Sciatic nerve (tissue), 2 donors: ENCODE results near the gene WWOX. TPM values are rescaled to one million over a fixed set of nuclear protein-coding genes. Genes with fewer than 3 reads are reported as not detected.
"Not testable (repeated sequence)": the region's sequence is repeated elsewhere in the genome, so short reads cannot be mapped to it uniquely, and the experiment has no call there.

ENCODE experiments used
- ATAC-seq: fragments of 200-7000 bp; cut with Tn5 transposase; one replicate; pipeline ENCODE4 v1.9.1; 2020; ENCODE audit warnings: mild to moderate bottlenecking, moderate library complexity
- DNase-seq: peaks from one replicate; pipeline ENCODE4 v3.0.0-alpha.2; 2020; ENCODE audit warnings: low spot score
- intact Hi-C: fragments of 100-400 bp; cut with DNase I; formaldehyde crosslinking; loops from one replicate; pipeline ENCODE4 v1.14.2; 2022
- total RNA-seq: library from RNA; stranded (reverse); fragmentation: NEBNext Ultra II Directional; extraction: Animal tissue kit (Norgen Biotek cat#: 25700); gene quantifications from one replicate; pipeline ENCODE4 v1.2.1, GENCODE V29; 2021
- donor health status: DM: no; HTN: no; CAD: no.
- donor health status: DM: no; HTN: no; CAD: no.

WWOX gene
- 30.7 TPM for total RNA-seq

DNA sequence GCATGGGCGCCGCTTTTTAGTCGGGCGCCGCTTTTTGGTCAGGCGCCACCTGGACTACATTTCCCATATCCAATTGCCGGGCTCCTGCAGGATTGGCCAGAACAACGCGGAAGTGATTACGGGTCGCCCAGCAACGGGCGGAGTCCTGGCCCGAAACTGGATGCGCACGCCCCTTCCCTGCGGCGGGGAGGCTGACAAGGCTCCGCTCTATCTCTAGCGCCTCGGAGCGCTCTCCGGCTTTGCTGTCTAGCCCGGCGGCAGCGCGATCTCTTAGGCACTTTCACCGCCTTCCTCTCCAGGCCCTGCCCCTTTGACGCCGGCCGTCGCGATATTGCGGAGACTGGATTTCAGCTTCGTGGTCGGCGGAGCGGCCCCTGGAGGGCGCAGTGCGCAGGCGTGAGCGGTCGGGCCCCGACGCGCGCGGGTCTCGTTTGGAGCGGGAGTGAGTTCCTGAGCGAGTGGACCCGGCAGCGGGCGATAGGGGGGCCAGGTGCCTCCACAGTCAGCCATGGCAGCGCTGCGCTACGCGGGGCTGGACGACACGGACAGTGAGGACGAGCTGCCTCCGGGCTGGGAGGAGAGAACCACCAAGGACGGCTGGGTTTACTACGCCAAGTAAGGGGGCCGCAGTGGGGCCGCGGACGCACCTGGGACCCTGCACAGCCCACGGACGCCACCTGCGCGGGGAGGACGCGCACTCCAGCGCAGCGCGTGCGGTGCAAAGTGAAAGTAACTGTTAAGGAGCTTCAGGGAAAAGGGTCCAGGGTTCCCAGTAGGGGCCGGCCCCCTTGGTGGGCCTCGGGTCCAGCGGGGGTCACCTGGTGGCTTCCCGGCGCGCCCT, at the start of gene WWOX:
Gene WWOX (plus strand): TSS at position 384 of the 841 bp plus-strand sequence.
- DNase-seq (peak; percentile 97), ATAC-seq (peak; percentile 99)
- intact Hi-C loops: loop anchor here (10.0 kb wide), 1 partner anchor 1145 kb away; no protein-coding TSS in a partner anchor

DNA sequence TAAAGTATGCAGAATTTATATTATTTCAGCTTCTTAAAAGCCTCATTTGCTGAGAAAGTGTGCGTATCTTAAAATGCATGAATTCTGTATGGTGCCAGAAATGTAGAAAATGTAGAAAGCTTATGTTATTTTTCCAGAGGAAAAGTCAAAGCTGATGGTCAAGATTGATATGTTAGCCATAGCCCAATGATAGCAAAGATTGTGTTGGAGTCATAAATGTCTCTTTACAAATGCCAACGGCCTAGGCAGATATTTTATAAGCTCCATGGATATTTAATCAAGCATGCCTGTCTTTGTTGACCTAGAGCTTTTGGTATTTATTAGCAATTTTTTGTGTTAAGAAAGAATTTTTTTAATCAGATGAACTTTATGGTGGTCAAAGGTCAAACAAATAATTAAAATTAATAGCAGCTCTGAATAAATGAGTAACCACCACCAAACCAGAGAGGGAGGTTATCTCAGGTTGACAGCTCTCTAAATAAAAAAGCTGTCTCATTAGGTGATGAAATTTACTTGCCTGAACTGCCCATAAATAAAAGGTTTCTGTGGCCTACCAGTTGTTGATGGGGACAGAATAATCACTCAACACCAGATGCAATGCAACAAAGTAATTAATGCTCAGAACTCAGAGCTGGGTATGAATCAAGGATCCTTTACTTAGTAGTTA, 48.6 kb upstream of the WWOX start:
- DNase-seq: no peak
- intact Hi-C loops: no loop called here
- ATAC-seq: no peak

DNA sequence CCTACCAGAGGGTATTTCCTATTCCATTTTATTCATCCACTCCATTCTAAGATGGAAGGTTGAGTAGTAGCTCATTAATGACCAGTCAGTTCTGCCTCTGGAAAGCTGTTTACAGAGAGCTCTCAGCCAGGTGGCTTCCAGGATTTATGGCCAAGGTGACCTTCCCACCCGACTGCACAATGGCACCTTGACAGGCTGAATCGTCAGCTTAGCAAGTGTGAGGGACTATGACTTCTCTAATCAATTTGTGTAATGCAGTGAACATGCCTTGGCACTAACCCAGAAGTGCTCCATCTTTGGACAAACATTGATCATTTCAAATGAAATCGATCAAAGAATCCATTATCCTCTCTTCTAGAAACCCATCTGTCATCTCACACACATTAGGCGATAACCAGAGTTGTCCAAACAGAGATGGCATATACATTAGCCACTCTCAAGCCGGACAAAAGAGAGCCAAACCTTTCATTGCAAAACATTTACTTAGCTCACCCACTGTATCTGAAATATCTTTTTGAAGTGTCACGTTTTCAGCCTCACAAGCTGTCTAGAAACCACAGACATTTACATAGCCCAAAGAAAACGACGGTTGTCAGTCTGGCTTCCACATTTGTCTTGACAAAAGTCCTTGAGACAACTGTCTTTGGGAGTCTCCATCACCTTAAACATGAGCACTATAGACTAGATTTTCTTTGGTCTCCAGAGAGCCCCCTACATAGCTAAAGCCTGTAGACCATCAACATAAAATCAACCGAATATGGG, 41.5 kb upstream of the WWOX start:
- ATAC-seq: no peak
- no peak for DNase-seq
- intact Hi-C loops: no loop called here

DNA sequence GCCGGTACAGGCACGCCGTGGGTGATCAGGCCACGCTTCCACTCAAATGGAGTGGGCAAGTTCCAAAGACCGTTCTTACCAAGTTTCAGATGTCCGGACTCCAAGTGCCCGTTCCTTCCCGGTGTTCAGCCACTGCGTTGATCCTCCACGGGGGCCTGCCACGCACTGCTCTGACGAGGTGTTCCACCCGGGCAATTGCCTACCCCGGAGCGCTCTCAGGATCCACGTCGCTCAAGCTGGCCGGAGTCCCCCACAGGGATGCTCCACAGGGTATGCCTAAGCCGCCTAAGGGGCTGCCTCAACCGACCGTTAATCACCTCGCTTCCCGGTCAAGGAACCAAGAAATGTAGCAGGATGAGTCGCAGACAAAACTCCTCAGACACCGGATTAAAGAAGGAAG, 39.6 kb upstream of the WWOX start:
- ATAC-seq, DNase-seq, intact Hi-C loops: not testable (repeated sequence)

DNA sequence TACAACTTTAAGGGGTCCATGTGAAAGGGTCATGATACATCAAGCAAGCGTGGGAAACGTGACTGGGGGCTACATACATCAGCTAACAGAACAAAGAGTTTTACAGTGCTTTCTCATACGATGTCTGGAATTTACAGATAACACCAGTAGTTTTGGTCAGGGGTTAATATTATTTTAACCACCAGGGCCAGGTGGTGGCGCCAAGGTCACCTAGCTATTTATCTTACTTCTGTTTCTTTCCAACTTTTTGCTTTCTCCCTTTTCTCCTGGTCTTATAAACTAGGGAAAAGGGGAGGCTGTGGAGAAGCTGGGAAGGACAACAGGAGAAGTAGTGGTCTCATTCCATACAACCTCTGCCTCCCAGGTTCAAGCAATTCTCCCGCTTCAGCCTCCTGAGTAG, 39.2 kb upstream of the WWOX start:
- DNase-seq (no peak), ATAC-seq (no peak)
- intact Hi-C loops: no loop called here

DNA sequence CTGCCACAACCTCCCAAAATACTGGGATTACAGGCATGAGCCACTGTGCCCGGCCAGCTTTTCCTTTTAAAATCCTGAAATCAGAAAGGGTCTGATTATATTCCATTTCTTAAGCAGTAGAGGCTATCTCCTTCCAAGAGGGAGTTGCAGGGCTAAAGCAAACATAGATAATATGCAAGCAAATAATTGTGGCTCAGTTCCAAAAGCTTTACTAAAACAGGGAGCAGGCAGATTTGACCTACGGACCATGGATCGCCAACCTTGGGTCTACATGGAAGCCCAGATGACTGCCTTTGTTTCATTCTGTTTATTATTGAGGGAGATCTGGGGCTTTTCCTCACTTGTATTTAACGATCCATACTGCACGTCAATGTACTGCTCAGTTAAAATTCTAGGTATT, 38.6 kb upstream of the WWOX start:
- intact Hi-C loops: no loop called here
- DNase-seq (no peak), ATAC-seq (no peak)

DNA sequence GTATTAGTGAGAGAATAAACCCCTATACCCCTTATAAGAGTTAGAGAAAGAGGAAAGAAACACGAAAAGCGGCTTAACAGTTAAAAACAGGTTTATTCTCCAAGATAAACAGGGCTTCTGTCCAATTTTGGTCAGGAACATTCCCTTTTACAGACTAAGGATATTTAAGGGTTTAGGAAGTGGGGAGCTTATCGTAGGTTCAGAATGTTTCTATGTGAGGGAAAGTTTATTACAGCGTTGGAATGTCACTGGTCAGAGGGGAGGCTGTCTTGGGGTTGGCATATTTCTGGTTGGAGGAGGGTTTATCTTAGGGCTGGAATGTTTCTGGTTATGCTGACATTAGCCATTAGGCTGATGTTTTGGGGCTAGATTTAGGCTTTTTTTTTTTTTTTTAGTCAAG, 34.1 kb upstream of the WWOX start:
- intact Hi-C loops: no loop called here
- no peak for ATAC-seq
- DNase-seq: no peak

DNA sequence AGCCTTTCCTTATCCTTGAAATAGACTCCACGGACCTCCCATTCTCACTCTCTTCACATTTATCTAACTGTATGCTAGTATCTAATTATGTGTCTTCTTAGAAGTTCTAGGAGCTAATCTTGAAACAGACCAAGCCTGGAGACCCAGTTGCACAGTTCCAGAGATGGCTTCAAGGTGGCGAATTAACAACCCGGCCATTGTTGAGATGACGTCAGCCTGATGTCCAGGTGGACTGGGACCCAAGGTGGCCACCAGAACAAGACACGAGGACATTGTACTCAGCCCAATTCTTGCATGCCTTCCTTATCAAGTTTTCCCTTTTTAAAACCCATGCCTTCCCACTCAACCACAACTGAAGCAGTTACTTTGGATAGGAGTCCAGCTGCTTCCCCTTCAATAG, 29.5 kb upstream of the WWOX start:
- ATAC-seq: no peak

DNA sequence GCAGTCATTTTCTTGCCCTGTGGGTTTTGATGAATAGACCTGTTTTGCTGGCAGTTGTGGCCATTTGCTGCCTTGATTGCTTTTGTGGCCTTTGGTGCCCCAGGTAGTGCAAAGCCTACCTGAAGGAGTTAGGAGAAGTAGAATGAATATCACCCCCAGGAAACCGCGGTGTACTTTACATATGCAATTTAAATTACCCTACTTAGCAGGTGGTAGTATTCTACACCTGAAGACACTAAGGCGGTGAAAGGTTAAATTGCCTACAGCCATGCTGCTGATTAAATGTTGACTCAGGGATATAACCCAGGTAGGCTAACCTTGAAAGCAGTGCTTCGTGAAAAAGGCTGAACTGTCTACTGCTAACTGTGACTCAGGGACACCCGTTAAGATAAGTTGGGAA, 27.2 kb upstream of the WWOX start:
- no peak for ATAC-seq
- no peak for DNase-seq
- intact Hi-C loops: no loop called here

More for the DNA sequence above, 29.5 kb upstream of the WWOX start:
- no peak for DNase-seq
- intact Hi-C loops: no loop called here

DNA sequence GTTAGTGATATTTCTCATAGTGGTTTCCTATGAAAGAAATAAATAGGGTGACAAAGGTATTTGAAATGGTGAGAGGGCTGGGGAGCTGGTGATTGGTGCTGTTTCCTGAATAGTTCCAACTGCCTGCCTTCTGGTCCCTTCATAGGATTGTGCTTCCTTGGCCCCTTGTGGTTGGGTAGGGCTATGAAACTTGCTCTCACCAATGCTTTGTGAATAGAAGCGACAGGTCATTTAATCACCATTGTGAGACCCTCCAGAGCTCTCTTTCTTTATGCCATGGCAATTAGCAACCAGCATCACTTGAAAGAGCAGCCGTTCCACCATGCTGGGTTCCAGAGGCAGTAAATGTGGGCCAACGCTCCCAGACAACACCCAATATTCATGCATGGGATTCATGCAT, 23.7 kb upstream of the WWOX start:
- intact Hi-C loops: no loop called here
- ATAC-seq (no peak), DNase-seq (no peak)

DNA sequence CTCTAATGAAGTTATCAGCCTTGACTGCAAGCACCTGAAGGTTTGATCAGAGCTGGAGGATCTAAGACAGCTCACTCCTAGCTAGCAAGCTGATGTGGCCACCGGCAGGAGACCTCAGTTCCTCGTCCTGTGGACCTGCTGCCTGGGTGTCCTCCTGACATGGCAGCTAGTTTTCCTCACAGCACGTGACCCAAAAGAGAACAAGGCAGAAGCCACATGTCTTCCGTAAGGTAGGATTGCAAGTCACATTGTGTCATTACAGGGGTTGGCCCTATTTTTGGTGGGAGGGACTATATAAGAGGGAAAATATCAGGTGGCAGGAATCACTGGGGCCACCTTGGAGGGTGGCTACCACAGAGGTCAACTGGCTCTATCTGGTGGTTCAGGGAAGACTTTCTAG, 18.1 kb upstream of the WWOX start:
- DNase-seq (no peak), ATAC-seq (no peak)
- intact Hi-C loops: no loop called here

DNA sequence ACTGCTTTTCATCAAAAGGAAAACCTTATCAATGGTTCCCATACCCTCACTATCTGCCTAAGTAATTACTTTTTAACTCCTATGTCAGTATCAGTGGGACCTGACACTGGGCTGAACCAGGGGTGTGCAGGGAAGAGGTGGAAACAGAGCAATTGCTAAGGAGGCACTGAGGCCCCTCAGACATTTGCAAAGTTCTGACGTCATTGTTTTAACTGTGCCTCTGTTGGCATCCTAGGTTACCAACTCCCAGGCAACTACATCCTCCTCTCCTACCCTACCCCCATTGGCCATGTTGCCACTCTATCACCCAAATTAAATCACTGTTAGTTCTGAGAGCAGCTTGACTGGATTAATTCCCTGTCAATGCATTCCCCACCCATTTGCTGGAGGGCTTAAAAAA, 8.0 kb upstream of the WWOX start:
- DNase-seq (no peak), ATAC-seq (no peak)
- intact Hi-C loops: no loop called here

DNA sequence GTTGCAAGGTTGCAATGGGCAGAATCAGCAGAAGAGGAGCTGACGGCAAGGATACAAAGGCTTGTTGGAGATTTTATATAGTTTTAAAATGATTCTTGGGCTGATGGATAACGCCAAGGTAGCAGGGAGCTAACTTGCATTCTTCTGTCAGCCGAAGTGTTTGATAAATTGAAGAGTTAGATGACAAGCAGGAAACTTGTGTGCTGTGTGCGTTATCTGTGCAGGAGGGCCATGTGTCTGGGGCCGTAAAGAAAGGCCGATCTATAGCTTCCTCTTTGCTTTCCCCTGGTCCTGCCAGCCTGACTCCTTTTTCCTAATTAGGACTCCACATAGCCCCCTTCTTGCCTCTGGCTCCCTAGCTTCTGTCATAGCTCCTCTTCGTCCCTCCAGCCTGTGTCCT, 6.7 kb upstream of the WWOX start:
- DNase-seq: no peak

DNA sequence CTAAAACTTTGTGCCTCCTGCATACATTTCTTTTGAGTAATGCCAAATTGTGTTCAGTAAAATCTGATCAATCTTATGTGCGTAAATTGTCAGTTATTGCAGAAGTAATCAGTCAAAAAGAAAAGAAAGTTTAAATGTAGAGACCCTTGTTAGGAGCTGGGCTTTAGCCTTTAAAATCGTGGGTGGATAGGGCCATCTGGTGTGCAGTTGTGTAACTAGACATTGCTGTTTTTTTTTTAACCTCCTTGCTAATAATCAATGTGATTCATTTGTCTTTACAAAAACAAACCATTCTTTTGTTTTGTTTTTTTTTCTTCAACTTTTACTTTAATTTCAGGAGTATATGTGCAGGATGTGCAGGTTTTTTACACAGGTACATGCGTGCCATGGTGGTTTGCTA, 5.3 kb upstream of the WWOX start:
- intact Hi-C loops: no loop called here
- no peak for ATAC-seq
- DNase-seq: no peak

More for the DNA sequence above, 6.7 kb upstream of the WWOX start:
- intact Hi-C loops: no loop called here
- no peak for ATAC-seq

DNA sequence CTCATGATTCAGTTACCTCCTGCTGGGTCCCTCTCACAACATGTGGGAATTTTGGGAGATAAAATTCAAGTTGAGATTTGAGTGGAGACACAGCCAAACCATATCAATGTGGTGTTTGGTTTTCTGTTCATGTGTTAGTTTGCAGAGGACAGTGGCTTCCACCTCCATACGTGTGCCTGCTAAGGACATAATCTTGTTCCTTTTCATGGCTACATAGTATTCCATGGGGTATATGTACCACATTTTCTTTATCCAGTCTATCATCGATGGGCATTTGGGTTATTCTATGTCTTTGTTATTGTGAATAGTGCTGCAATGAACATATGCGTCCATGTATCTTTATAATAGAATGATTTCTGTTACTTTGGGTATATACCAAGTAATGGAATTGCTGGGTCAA, 4.5 kb upstream of the WWOX start:
- ATAC-seq: no peak
- intact Hi-C loops: no loop called here
- DNase-seq: no peak

DNA sequence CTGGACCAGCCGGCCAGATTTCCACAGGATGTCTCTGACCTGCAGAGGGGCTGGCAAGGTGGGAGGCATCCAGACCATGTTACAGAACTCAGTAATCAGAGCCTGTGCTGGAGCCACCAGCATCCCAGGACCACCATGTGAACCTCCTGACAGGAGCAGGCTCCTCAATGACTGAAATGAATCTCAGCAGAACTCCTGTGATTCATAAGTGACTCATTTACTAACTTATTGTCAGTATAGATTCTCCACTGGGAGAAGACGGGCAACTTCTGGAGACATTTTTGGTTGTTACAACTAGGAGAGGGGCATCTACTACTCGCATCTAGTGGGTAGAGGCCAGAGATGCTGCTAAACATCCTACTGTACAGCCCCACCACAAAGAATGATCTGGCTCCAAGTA, 3.1 kb upstream of the WWOX start:
- ATAC-seq: no peak
- intact Hi-C loops: no loop called here

DNA sequence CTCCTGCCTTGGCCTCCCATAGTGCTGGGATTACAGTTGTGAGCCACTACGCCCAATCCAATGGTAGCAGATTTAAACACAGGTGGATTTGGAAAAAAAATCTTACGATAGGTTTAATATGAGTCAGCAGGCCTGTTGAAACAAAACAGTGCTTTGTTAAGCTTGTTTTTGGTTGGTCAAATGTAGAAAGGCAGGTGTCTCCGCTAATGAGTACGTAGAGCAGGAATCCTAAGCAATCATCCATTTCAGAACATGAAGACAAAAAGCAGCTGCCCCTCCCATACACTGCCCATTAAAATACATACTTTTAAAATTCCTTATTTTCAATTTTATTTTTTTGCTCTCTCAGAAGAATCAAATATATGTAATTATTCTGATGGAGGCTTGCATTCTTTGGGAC, 1.9 kb upstream of the WWOX start:
- ATAC-seq: no peak
- DNase-seq: no peak
- intact Hi-C loops: no loop called here

More for the DNA sequence above, 3.1 kb upstream of the WWOX start:
- DNase-seq: no peak

DNA sequence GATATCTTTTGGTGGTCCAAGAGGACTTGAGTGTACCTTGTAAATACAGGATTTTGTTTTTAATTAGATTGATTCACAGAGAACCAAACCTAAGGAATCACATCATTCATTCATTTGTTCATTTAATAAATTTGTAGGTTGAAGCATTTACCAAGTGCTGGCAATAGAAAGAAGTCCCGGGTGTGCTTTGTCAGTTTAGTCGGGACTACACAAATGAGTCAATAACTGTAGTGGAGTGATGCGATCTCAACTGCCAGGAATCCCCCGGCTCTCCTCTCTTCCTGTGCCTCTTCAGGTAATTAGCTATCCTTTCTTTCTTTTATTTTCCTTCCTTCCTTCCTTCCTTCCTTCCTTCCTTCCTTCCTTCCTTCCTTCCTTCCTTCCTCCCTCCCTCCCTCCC, 1.4 kb upstream of the WWOX start:
- DNase-seq: no peak
- intact Hi-C loops: no loop called here
- no peak for ATAC-seq

DNA sequence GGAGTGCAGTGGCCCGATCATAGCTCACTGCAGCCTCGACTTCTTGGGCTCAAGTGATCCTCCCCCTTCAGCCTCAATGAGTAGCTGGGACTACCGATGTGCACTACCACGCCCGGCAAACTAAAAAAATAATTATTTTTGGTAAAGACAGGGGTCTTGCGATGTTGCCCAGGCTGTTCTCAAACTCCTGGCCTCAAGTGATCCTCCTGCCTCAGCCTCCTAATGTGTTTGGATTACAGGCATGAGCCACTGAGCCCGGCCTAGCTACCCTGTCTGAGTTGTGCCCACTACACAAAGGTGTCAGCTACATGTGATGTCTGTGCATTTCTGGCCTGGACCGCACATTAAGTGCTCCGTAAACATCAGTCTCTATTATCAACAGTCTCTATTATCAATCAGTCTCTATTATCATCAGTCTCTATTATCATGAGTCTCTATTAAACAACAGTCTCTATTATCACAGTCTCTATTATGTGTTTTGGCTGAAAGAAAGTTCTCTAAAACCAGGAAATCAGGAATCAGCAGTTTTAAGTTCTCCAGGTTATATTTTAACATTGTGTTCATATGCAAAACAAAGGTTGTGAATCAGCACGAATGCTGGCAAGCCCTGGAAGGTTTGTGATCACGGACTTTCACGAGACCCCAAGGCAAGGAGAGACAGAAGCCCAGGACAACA, 721 bp upstream of the WWOX start:
- DNase-seq (no peak), ATAC-seq (no peak)
- intact Hi-C loops: no loop called here
